Fibroblast of skin of left quadriceps (primary cell): Measurements from ENCODE around the gene C19orf38.
"Not testable (repeated sequence)": the region's sequence is repeated elsewhere in the genome, so short reads cannot be mapped to it uniquely, and the experiment has no call there.

Source experiments
- DNase-seq, 2 experiments: peaks; one replicate each; pipeline ENCODE4 v3.0.0-alpha.2; 2013; ENCODE audit warnings: low read depth in 2 of 2

Gene C19orf38

GRCh38 chr19:10820173-10820572, 28.0 kb upstream of the C19orf38 start:
- no peak for DNase-seq

GRCh38 chr19:10823690-10824089, 24.5 kb upstream of the C19orf38 start:
- no peak for DNase-seq

- no peak for DNase-seq
These were observed 22.0 kb upstream of the C19orf38 start for GRCh38 chr19:10826231-10826630.

GRCh38 chr19:10826846-10827245, 21.4 kb upstream of the C19orf38 start:
- no peak for DNase-seq

- DNase-seq, result no peak
These were observed 19.0 kb upstream of the C19orf38 start for GRCh38 chr19:10828981-10829821.

- no peak for DNase-seq
These were observed 18.2 kb upstream of the C19orf38 start for GRCh38 chr19:10829967-10830366.

GRCh38 chr19:10830370-10830769, 17.8 kb upstream of the C19orf38 start:
- DNase-seq, result no peak

GRCh38 chr19:10830931-10831779, 17.1 kb upstream of the C19orf38 start:
- no peak for DNase-seq

GRCh38 chr19:10831987-10832938, 16.0 kb upstream of the C19orf38 start:
- no peak for DNase-seq

GRCh38 chr19:10832939-10833296, 15.3 kb upstream of the C19orf38 start:
- no peak for DNase-seq

- no peak for DNase-seq
These were observed 13.0 kb upstream of the C19orf38 start for GRCh38 chr19:10835089-10835753.

- DNase-seq, result peak; percentile 99
These were observed 12.3 kb upstream of the C19orf38 start, which contains the start of gene TMED1 for GRCh38 chr19:10835754-10836478. TSS of gene TMED1 (minus strand) at chr19:10836212. CDS start at chr19:10836191, 21 bp downstream.

- no peak for DNase-seq
These were observed 11.5 kb upstream of the C19orf38 start for GRCh38 chr19:10836479-10837330.

- DNase-seq, result not testable (repeated sequence)
These were observed 10.6 kb upstream of the C19orf38 start for GRCh38 chr19:10837649-10838048.

GRCh38 chr19:10838377-10838776, 9.8 kb upstream of the C19orf38 start:
- DNase-seq, result no peak

- no peak for DNase-seq
These were observed 8.8 kb upstream of the C19orf38 start for GRCh38 chr19:10839114-10840050.

GRCh38 chr19:10842788-10843187, 5.4 kb upstream of the C19orf38 start:
- no peak for DNase-seq

GRCh38 chr19:10846500-10847202, 1.6 kb upstream of the C19orf38 start:
- DNase-seq, result no peak
